Activated CD4-positive, alpha-beta T cell treated with anti-CD3 and anti-CD28 coated beads, Interleukin-2, amount 50 U/mL, for 16 hours (primary cell): Measurements from ENCODE around the gene WNK4.

Source experiments
- DNase-seq: peaks from one replicate; pipeline ENCODE4 v3.0.0-alpha.2; 2020

Gene WNK4

GRCh38 chr17:42841975-42842685, 61.7 kb downstream of the WNK4 start:
- no peak for DNase-seq

DNA sequence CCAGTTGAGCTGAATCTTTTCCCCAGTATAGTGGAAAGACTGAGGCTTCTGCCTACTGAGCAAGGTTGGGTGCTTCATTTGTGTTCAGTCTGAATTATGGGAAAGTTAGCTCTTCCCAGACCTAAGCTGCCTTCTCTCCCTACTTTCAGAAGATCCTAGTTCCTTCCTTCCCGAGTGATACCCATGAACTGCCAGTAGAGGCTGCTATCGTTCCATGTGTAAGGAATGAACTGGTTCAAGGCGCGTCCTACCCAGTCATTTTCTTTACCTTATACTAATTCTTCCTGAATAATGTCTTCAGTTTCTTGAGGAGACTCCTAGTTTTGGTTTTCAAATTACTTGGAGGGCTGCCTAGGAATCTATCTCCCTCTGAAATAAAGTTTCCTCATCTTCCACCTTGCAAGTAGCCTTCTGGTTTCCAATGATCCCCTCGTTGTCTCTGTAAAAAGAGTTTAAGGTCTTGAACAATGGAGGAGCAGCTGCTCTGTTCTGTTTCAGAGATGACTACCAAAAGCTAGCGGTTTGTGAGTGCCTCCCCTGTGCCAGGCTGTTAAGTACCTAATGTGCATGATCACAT, 63.0 kb downstream of the WNK4 start:
- no peak for DNase-seq

DNA sequence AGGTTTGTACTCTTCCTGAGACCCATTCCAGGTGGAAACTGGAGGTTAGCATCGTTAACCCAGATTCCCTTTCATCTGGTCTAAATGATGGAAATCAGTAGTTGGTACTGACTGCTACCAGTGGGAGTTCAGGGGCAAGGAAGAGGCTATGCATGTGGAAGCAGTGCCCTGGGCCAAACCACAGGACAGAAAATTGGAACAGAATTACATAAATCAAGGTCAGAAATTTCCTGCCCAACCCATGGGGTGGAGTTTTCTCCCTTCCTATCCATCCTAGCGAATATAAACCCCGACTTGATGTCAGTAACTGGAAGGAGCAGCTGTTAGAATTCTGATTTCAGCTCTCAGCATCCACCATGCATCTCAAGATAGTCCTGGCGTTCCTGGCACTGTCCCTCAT, 63.9 kb downstream of the WNK4 start, which contains the start of gene AOC2:
AOC2 (plus strand) TSS at position 310 of the 400 bp plus-strand sequence; CDS start at position 357, 47 bp downstream.
- no peak for DNase-seq

DNA sequence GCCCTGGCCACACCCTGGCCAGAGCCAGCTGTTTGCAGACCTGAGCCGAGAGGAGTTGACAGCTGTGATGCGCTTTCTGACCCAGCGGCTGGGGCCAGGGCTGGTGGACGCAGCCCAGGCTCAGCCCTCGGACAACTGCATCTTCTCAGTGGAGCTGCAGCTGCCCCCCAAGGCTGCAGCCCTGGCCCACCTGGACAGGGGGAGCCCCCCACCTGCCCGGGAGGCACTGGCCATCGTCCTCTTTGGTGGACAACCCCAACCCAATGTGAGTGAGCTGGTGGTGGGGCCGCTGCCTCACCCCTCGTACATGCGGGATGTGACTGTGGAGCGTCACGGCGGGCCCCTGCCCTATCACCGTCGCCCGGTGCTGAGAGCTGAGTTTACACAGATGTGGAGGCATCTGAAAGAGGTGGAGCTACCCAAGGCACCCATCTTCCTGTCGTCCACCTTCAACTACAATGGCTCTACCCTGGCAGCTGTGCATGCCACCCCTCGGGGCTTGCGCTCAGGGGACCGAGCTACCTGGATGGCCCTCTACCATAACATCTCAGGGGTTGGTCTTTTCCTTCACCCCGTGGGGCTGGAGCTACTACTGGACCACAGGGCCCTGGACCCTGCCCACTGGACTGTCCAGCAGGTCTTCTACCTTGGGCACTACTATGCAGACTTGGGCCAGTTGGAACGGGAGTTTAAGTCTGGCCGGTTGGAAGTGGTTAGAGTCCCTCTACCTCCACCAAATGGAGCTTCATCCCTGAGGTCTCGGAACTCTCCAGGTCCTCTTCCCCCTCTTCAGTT, 64.5 kb downstream of the WNK4 start:
- no peak for DNase-seq

GRCh38 chr17:42845556-42845917, 65.1 kb downstream of the WNK4 start:
- no peak for DNase-seq

DNA sequence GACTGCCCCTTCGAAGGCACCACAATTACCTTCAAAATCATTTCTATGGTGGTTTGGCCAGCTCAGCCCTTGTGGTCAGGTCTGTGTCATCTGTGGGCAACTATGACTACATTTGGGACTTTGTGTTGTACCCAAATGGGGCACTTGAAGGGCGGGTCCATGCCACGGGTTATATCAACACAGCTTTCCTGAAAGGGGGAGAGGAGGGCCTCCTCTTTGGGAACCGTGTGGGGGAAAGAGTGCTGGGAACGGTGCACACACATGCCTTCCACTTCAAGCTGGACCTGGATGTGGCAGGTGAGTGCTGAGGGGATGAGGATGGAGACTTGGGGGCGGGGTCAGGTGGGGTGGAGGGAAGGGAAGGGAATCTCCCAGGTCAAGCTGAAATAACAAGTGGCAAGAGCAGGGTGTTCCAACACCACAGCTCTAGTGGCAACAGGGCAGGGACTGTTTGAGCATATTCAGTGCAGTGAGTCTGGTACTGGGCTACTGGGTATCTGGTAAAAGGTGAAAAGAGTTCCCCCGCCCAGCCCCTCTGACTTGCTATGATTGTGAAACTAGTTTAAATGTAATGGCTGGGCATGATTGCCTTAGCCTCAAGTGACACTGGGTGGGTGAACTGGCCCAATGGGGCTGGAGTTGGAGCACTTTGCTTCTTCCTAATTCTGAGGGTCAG, 65.6 kb downstream of the WNK4 start:
- DNase-seq, result peak; percentile 64
